Thyroid gland (tissue), 4 donors: ENCODE results near the gene BAG1. TPM values are rescaled to one million over a fixed set of nuclear protein-coding genes. Genes with fewer than 3 reads are reported as not detected.

Experiments used
- DNase-seq, 2 donors: peaks; one replicate each; pipeline ENCODE4 v3.0.0-alpha.2; 2019
- H3K27ac ChIP-seq, 3 donors: fragments of 200-600 bp; sonication (generic); 1 replicate in 2 of 3; 2 replicates in 1 of 3; pipeline ENCODE4 v1.5.1; 2016 to 2019; ENCODE audit warnings: mild to moderate bottlenecking in 1 of 3, moderate library complexity in 1 of 3
- H3K27me3 ChIP-seq: fragments of 200-600 bp; sonication (generic); one replicate; pipeline ENCODE4 v1.5.1; 2019
- H3K36me3 ChIP-seq, 2 donors: fragments of 200-600 bp; sonication (generic); one replicate each; pipeline ENCODE4 v1.5.1; 2016 to 2019
- H3K4me1 ChIP-seq, 2 donors: fragments of 200-600 bp; sonication (generic); one replicate each; pipeline ENCODE4 v1.5.1; 2017 to 2019
- H3K4me3 ChIP-seq, 3 donors: fragments of 200-600 bp; sonication (generic); replicated peaks in 1 of 3; 1 replicate in 2 of 3; 2 replicates in 1 of 3; pipeline ENCODE4 v1.5.1; 2016; ENCODE audit warnings: mild to moderate bottlenecking in 1 of 3
- H3K9me3 ChIP-seq: fragments of 200-600 bp; sonication (generic); one replicate; pipeline ENCODE4 v1.5.1; 2017
- CTCF ChIP-seq, 6 experiments: fragments of 200-600 bp in 3 of 6; fragments of 450-650 bp in 3 of 6; sonication (generic) in 3 of 6; IDR thresholded peaks; one replicate each; pipeline ENCODE4 v1.5.1; 2016 to 2019; ENCODE audit warnings: antibody characterized with exemption in 6 of 6, mild to moderate bottlenecking in 2 of 6, inconsistent platforms in 1 of 6, moderate library complexity in 1 of 6
- POLR2A ChIP-seq, 2 donors: fragments of 450-650 bp; IDR thresholded peaks; one replicate each; pipeline ENCODE4 v1.6.1; 2017; ENCODE audit warnings: antibody characterized with exemption in 2 of 2, mild to moderate bottlenecking in 2 of 2, moderate library complexity in 1 of 2
- WGBS, 2 donors: methylation state at CpG; one replicate each; pipeline ENCODE4 v1.1.5; 2017; 5-methylcytosine and 5-hydroxymethylcytosine counted together
- intact Hi-C: fragments of 100-400 bp; cut with DNase I; formaldehyde crosslinking; loops from one replicate; pipeline ENCODE4 v1.15.1; 2023
- total RNA-seq, 4 donors: library from RNA; depleted of rRNA; stranded (reverse); fragments of >200 nt; gene quantifications; one replicate each; pipeline ENCODE4 v1.2.3, GENCODE V29; 2016

Gene BAG1
- total RNA-seq, 4 donors from 2014 or later, result 72.0 to 135 (median 99.3) TPM

GRCh38 chr9:33210006-33210715 is 54.3 kb downstream of the BAG1 start:
- 89 to 93% methylated on average over 4 of the region's 4 CpGs for WGBS, 2 donors
- Histone ChIP-seq H3K4me1 (no peaks in the 10 kb centered on the region), H3K27me3 (no peaks in the 10 kb centered on the region), H3K36me3 (no peaks in the 10 kb centered on the region), H3K4me3 (no peak overlapping the region), H3K27ac (no peak overlapping the region), H3K9me3 (no peaks in the 10 kb centered on the region)
- intact Hi-C loops, result no loop called here
- no peak for DNase-seq
- TF ChIP-seq POLR2A (IDR thresholded peaks at IDR 0.05) (no peak), CTCF (IDR thresholded peaks at IDR 0.05) (no peak)

- Histone ChIP-seq H3K9me3 (no peaks in the 10 kb centered on the region), H3K4me1 (no peaks in the 10 kb centered on the region), H3K4me3 (no peak overlapping the region), H3K27ac (no peak overlapping the region), H3K27me3 (no peaks in the 10 kb centered on the region), H3K36me3 (no peaks in the 10 kb centered on the region)
- DNase-seq, result no peak
- TF ChIP-seq CTCF (IDR thresholded peaks at IDR 0.05) (no peak), POLR2A (IDR thresholded peaks at IDR 0.05) (no peak)
- WGBS, 2 donors, result 79 to 88% methylated on average over 1 of the region's 1 CpG
- intact Hi-C loops, result no loop called here
Measured at GRCh38 chr9:33209394-33209793, 55.1 kb downstream of the BAG1 start.

- no peaks in the 10 kb centered on the region for H3K27me3 ChIP-seq
- TF ChIP-seq POLR2A (IDR thresholded peaks at IDR 0.05), result no peak
- no peak for TF ChIP-seq CTCF (IDR thresholded peaks at IDR 0.05)
- no peaks in the 10 kb centered on the region for H3K36me3 ChIP-seq
- no peak overlapping the region for H3K27ac ChIP-seq
- intact Hi-C loops, result no loop called here
- peak in 1 of 2 donors; percentile 16 for DNase-seq
- 51 to 53% methylated on average over 11 of the region's 11 CpGs for WGBS, 2 donors
- H3K4me3 ChIP-seq, result no peak overlapping the region
- no peaks in the 10 kb centered on the region for H3K9me3 ChIP-seq
- H3K4me1 ChIP-seq, result no peaks in the 10 kb centered on the region
Measured at GRCh38 chr9:33202552-33203201, 61.8 kb downstream of the BAG1 start.

Other genes starting within 250 kb of the BAG1 start
- 100 to 1,000 TPM in 2 of 4 donors, 10 to 100 TPM in 2; 81.8 to 118 (median 108) TPM for gene DNAJA1, start 239.4 kb downstream of the BAG1 start, total RNA-seq
- 10 to 100 TPM; 19.8 to 24.2 (median 22.1) TPM for gene SMU1, start 188.0 kb downstream of the BAG1 start, total RNA-seq
- 100 to 1,000 TPM in 3 of 4 donors, 10 to 100 TPM in 1; 88.3 to 119 (median 103) TPM for gene B4GALT1, start 97.4 kb downstream of the BAG1 start, total RNA-seq
- not detected for gene SPINK4, start 24.5 kb downstream of the BAG1 start, total RNA-seq
- gene CHMP5, start 341 bp upstream of the BAG1 start, total RNA-seq, result 10 to 100 TPM; 55.1 to 78.2 (median 60.3) TPM
- gene NFX1, start 25.8 kb upstream of the BAG1 start, total RNA-seq, result 10 to 100 TPM; 44.7 to 65.3 (median 49.8) TPM
- gene AQP7, start 137.9 kb upstream of the BAG1 start, total RNA-seq, result 1 to 10 TPM; 1.9 to 4.7 (median 2.5) TPM
- 1 to 10 TPM; 1.0 to 4.3 (median 2.5) TPM for gene AQP3, start 182.9 kb upstream of the BAG1 start, total RNA-seq
- gene NOL6, start 209.2 kb upstream of the BAG1 start, total RNA-seq, result 10 to 100 TPM; 13.0 to 32.3 (median 27.0) TPM